PC-3 (cell line): ENCODE data around the gene PMAIP1. TPM values are rescaled to one million over a fixed set of nuclear protein-coding genes. Genes with fewer than 3 reads are reported as not detected.

Experiments
- ATAC-seq: fragments of 200-7000 bp; cut with Tn5 transposase; 2 replicates; pipeline ENCODE4 v1.9.1; 2020; ENCODE audit warnings: mild to moderate bottlenecking, moderate library complexity
- BruUV-seq: library from RNA; stranded (reverse); fragments of 400-500 nt; replicated peaks from 2 replicates; lab custom pipeline; 2021; lab: Mats Ljungman, UMichigan
- CTCF ChIA-PET: fragments of 300-600 bp; sonication (Branson Sonifier 250); formaldehyde crosslinking; loops from one replicate; lab custom pipeline; 2022; ENCODE audit warnings: antibody characterized with exemption; lab: Charles Lee
- POLR2A ChIA-PET: fragments of 300-600 bp; sonication (Branson Sonifier 250); formaldehyde crosslinking; loops from one replicate; lab custom pipeline; 2022; ENCODE audit warnings: antibody characterized with exemption; ENCODE audit not compliant: unreplicated experiment; lab: Charles Lee
- DNase-seq: peaks from one replicate; pipeline ENCODE4 v3.0.0-alpha.2; 2015
- H2AFZ ChIP-seq: fragments of 300-600 bp; sonication (generic); 2 replicates; pipeline ENCODE4 v1.6.0; 2016; ENCODE audit warnings: antibody characterized with exemption, low read length
- H3F3A ChIP-seq: fragments of 300-600 bp; sonication (generic); one replicate; pipeline ENCODE4 v1.6.0; 2017; ENCODE audit warnings: antibody characterized with exemption, low read length, control low read depth, mild to moderate bottlenecking; ENCODE audit not compliant: unreplicated experiment
- H3K27ac ChIP-seq: fragments of 300-600 bp; sonication (generic); 2 replicates; pipeline ENCODE4 v1.5.1; 2016; ENCODE audit warnings: mild to moderate bottlenecking, low read length
- H3K27me3 ChIP-seq: fragments of 300-600 bp; sonication (generic); 2 replicates; pipeline ENCODE4 v1.6.1; 2016; ENCODE audit warnings: low read length, mixed read lengths
- H3K36me3 ChIP-seq: fragments of 300-600 bp; sonication (generic); 2 replicates; pipeline ENCODE4 v1.6.1; 2016; ENCODE audit warnings: low read depth, mixed run types, low read length, mixed read lengths
- H3K4me1 ChIP-seq: fragments of 300-600 bp; sonication (generic); 2 replicates; pipeline ENCODE4 v1.5.1; 2016; ENCODE audit warnings: low read length; ENCODE audit not compliant: insufficient read depth
- H3K4me2 ChIP-seq: fragments of 300-600 bp; sonication (generic); 2 replicates; pipeline ENCODE4 v1.6.0; 2016; ENCODE audit warnings: low read length
- H3K4me3 ChIP-seq: fragments of 300-600 bp; sonication (generic); 2 replicates; pipeline ENCODE4 v1.5.1; 2016; ENCODE audit warnings: mild to moderate bottlenecking, low read length, mixed read lengths
- H3K79me2 ChIP-seq: fragments of 300-600 bp; sonication (generic); 2 replicates; pipeline ENCODE4 v1.6.1; 2017; ENCODE audit warnings: low read length, mixed read lengths
- H3K9ac ChIP-seq: fragments of 300-600 bp; sonication (generic); 2 replicates; pipeline ENCODE4 v1.6.0; 2016; ENCODE audit warnings: mild to moderate bottlenecking, low read length
- H3K9me2 ChIP-seq: fragments of 300-600 bp; sonication (generic); replicated peaks from 2 replicates; pipeline ENCODE4 v1.6.1; 2016; ENCODE audit warnings: mixed run types, low read length, mixed read lengths
- H3K9me3 ChIP-seq: fragments of 300-600 bp; sonication (generic); 2 replicates; pipeline ENCODE4 v1.6.1; 2016; ENCODE audit warnings: low read length, mixed read lengths
- H4K20me1 ChIP-seq: fragments of 300-600 bp; sonication (generic); 2 replicates; pipeline ENCODE4 v1.6.1; 2016; ENCODE audit warnings: low read length, mixed read lengths
- CTCF ChIP-seq: fragments of 300-600 bp; sonication (generic); conservative IDR thresholded peaks from 2 replicates; pipeline ENCODE4 v1.5.1; 2017; ENCODE audit warnings: antibody characterized with exemption, low read depth, mild to moderate bottlenecking, low read length
- EZH2 ChIP-seq: fragments of 300-600 bp; sonication (generic); IDR thresholded peaks from one replicate; pipeline ENCODE4 v1.6.1; 2017; ENCODE audit warnings: antibody characterized with exemption, mild to moderate bottlenecking, low read length; ENCODE audit not compliant: unreplicated experiment
- EZH2phosphoT487 ChIP-seq: fragments of 300-600 bp; sonication (generic); IDR thresholded peaks from 2 replicates; pipeline ENCODE4 v1.6.1; 2018; ENCODE audit warnings: mild to moderate bottlenecking, antibody characterized with exemption, low read length, borderline replicate concordance
- intact Hi-C: fragments of 100-400 bp; cut with micrococcal nuclease; formaldehyde crosslinking; loops from 2 replicates; pipeline ENCODE4 v1.9.0; 2023
- total RNA-seq: library from RNA; depleted of rRNA; stranded (reverse); fragments of >200 nt; gene quantifications from 2 replicates; pipeline ENCODE4 v1.2.3, GENCODE V29; 2014

The PMAIP1 gene
- total RNA-seq, 1 experiment from 2014 or later: 41.5 TPM

GRCh38 chr18:59905686-59906091 lies 5.9 kb downstream of the PMAIP1 start:
- DNase-seq (no peak), ATAC-seq (no peak)
- Histone ChIP-seq H3K79me2 (peaks cover 30% of the 10 kb centered on the region), H3K9me3 (no peaks in the 10 kb centered on the region), H3K36me3 (peaks cover 19% of the 10 kb centered on the region), H3K27me3 (no peaks in the 10 kb centered on the region), H3K4me1 (peaks cover 46% of the 10 kb centered on the region), H4K20me1 (peaks cover 22% of the 10 kb centered on the region), H3K4me2 (no peak overlapping the region), H3K9me2 (no peaks in the 10 kb centered on the region), H2AFZ (no peak overlapping the region), H3K27ac (no peak overlapping the region), H3K4me3 (no peak overlapping the region), H3F3A (no peaks in the 10 kb centered on the region), H3K9ac (no peak overlapping the region)
- POLR2A ChIA-PET: no interaction called here
- BruUV-seq: no TSS peak
- intact Hi-C loops: loop anchor here (5.0 to 10.0 kb wide), 2 partner anchors 147 to 211 kb away; partner anchors contain the start of gene CCBE1
- TF ChIP-seq CTCF (no peak), EZH2phosphoT487 (no peak), EZH2 (no peak)
- CTCF ChIA-PET: no interaction called here

GRCh38 chr18:59906203-59906602 lies 6.4 kb downstream of the PMAIP1 start:
- no peak overlapping the region for H3K9ac ChIP-seq
- DNase-seq (no peak), ATAC-seq (no peak)
- H3K4me1 ChIP-seq: peaks cover 51% of the 10 kb centered on the region
- H3K36me3 ChIP-seq: peaks cover 19% of the 10 kb centered on the region
- no peaks in the 10 kb centered on the region for H3K9me3 ChIP-seq
- no peak overlapping the region for H3K4me2 ChIP-seq
- H3F3A ChIP-seq: no peaks in the 10 kb centered on the region
- intact Hi-C loops: loop anchor here (5.0 to 10.0 kb wide), 2 partner anchors 146 to 211 kb away; partner anchors contain the start of gene CCBE1
- H3K27ac ChIP-seq: no peak overlapping the region
- H3K9me2 ChIP-seq: no peaks in the 10 kb centered on the region
- ChIA-PET CTCF (no interaction called here), POLR2A (no interaction called here)
- no TSS peak for BruUV-seq
- TF ChIP-seq EZH2 (no peak), EZH2phosphoT487 (no peak), CTCF (no peak)
- H2AFZ ChIP-seq: no peak overlapping the region
- H3K4me3 ChIP-seq: no peak overlapping the region
- H4K20me1 ChIP-seq: peaks cover 17% of the 10 kb centered on the region
- H3K79me2 ChIP-seq: peaks cover 25% of the 10 kb centered on the region
- H3K27me3 ChIP-seq: no peaks in the 10 kb centered on the region

- BruUV-seq: no TSS peak
- ATAC-seq (no peak), DNase-seq (no peak)
- H3K9ac ChIP-seq: no peak overlapping the region
- H3K4me3 ChIP-seq: no peak overlapping the region
- H3K79me2 ChIP-seq: peaks cover 16% of the 10 kb centered on the region
- POLR2A ChIA-PET: no interaction called here
- intact Hi-C loops: loop anchor here (5.0 to 10.0 kb wide), 2 partner anchors 145 to 212 kb away; partner anchors contain the start of gene CCBE1
- H3F3A ChIP-seq: no peaks in the 10 kb centered on the region
- H3K9me2 ChIP-seq: no peaks in the 10 kb centered on the region
- TF ChIP-seq CTCF (no peak), EZH2phosphoT487 (no peak), EZH2 (no peak)
- H3K27me3 ChIP-seq: no peaks in the 10 kb centered on the region
- H3K9me3 ChIP-seq: no peaks in the 10 kb centered on the region
- H4K20me1 ChIP-seq: peaks cover 9% of the 10 kb centered on the region
- CTCF ChIA-PET: no interaction called here
- H3K4me2 ChIP-seq: no peak overlapping the region
- H3K27ac ChIP-seq: no peak overlapping the region
- peaks cover 52% of the 10 kb centered on the region for H3K4me1 ChIP-seq
- peaks cover 19% of the 10 kb centered on the region for H3K36me3 ChIP-seq
- H2AFZ ChIP-seq: no peak overlapping the region
Observed at GRCh38 chr18:59907172-59907571, 7.4 kb downstream of the PMAIP1 start.
